Activated CD8-positive, alpha-beta T cell treated with anti-CD3 and anti-CD28 coated beads for 36 hours (primary cell): Measurements from ENCODE around the gene LRRC8D. TPM values are rescaled to one million over a fixed set of nuclear protein-coding genes. Genes with fewer than 3 reads are reported as not detected.

Experiments used
- ATAC-seq: fragments of 200-7000 bp; cut with Tn5 transposase; one replicate; pipeline ENCODE4 v1.10.0; 2021; ENCODE audit warnings: mild to moderate bottlenecking, moderate library complexity
- CTCF ChIA-PET: fragments of 350-600 bp; sonication (Branson Sonifier 250); formaldehyde crosslinking; loops from one replicate; lab custom pipeline; 2021; ENCODE audit warnings: antibody characterized with exemption; lab: Charles Lee
- POLR2A ChIA-PET: fragments of 350-600 bp; sonication (Branson Sonifier 250); formaldehyde crosslinking; loops from one replicate; lab custom pipeline; 2021; ENCODE audit warnings: antibody characterized with exemption; lab: Charles Lee
- DNase-seq: peaks from one replicate; pipeline ENCODE4 v3.0.0-alpha.2; 2020
- H3K27ac Mint-ChIP-seq: one replicate; pipeline ENCODE4 v1.8.0; 2021; ENCODE audit warnings: mild to moderate bottlenecking, mixed read lengths
- H3K27me3 Mint-ChIP-seq: one replicate; pipeline ENCODE4 v1.8.0; 2021; ENCODE audit warnings: mixed read lengths
- H3K36me3 Mint-ChIP-seq: one replicate; pipeline ENCODE4 v1.8.0; 2021; ENCODE audit warnings: low read depth, mixed read lengths
- H3K4me1 Mint-ChIP-seq: one replicate; pipeline ENCODE4 v1.8.0; 2021; ENCODE audit warnings: low read depth, mixed read lengths
- H3K4me3 Mint-ChIP-seq: one replicate; pipeline ENCODE4 v1.8.0; 2021; ENCODE audit warnings: mild to moderate bottlenecking, moderate library complexity, mixed read lengths
- H3K9me3 Mint-ChIP-seq: one replicate; pipeline ENCODE4 v1.8.0; 2021; ENCODE audit warnings: mixed read lengths
- CTCF ChIP-seq: fragments of 200-600 bp; IDR thresholded peaks from one replicate; pipeline ENCODE4 v1.8.0; 2022; ENCODE audit warnings: antibody characterized with exemption, mild to moderate bottlenecking
- intact Hi-C: fragments of 100-400 bp; cut with micrococcal nuclease; formaldehyde crosslinking; loops from one replicate; pipeline ENCODE4 v1.10.0; 2022
- total RNA-seq, 2 experiments: library from RNA; stranded (reverse); gene quantifications; one replicate each; pipeline ENCODE4 v1.2.3, GENCODE V29; 2021

LRRC8D gene
- total RNA-seq, 2 experiments from 2014 or later = 26.3 to 27.5 TPM

- H3K36me3 Mint-ChIP-seq = peaks cover 35% of the 10 kb centered on the region
- intact Hi-C loops = loop anchor here (10.0 kb wide), 2 partner anchors 59 to 149 kb away; no protein-coding TSS in a partner anchor
- H3K4me1 Mint-ChIP-seq = peaks cover 54% of the 10 kb centered on the region
- peak overlapping the region; percentile 96 for H3K27ac Mint-ChIP-seq
- no peaks in the 10 kb centered on the region for H3K9me3 Mint-ChIP-seq
- peak overlapping the region; percentile 88 for H3K4me3 Mint-ChIP-seq
- peak; percentile 87 for DNase-seq
- ChIA-PET CTCF (interaction anchor here (0.7 to 5.6 kb wide), 36 partner anchors 8 to 374 kb away, joined by 3 to 31 read pairs (median 4); partner anchors contain the start of gene LRRC8D), POLR2A (interaction anchor here (0.5 to 2.2 kb wide), 25 partner anchors 8 to 240 kb away, joined by 3 to 21 read pairs (median 3); partner anchors contain the start of genes LRRC8C and LRRC8D)
- TF ChIP-seq CTCF = peak; percentile 88
- H3K27me3 Mint-ChIP-seq = no peaks in the 10 kb centered on the region
- ATAC-seq = peak; percentile 84
These were observed 22.7 kb downstream of the LRRC8D start for GRCh38 chr1:89843273-89844130.

GRCh38 chr1:89844241-89844807 is 23.5 kb downstream of the LRRC8D start:
- DNase-seq (peak; percentile 62), ATAC-seq (peak; percentile 16)
- H3K27ac Mint-ChIP-seq = peak overlapping the region; percentile 96
- peaks cover 58% of the 10 kb centered on the region for H3K4me1 Mint-ChIP-seq
- TF ChIP-seq CTCF = no peak
- H3K4me3 Mint-ChIP-seq = peak overlapping the region; percentile 88
- H3K36me3 Mint-ChIP-seq = peaks cover 42% of the 10 kb centered on the region
- H3K9me3 Mint-ChIP-seq = no peaks in the 10 kb centered on the region
- CTCF ChIA-PET = interaction anchor here (0.8 to 5.6 kb wide), 15 partner anchors 9 to 198 kb away, joined by 3 to 31 read pairs (median 4); partner anchors contain the start of gene LRRC8D
- intact Hi-C loops = loop anchor here (10.0 kb wide), 2 partner anchors 60 to 150 kb away; no protein-coding TSS in a partner anchor
- POLR2A ChIA-PET = interaction anchor here (0.5 to 2.2 kb wide), 15 partner anchors 8 to 212 kb away, joined by 3 to 21 read pairs (median 6); partner anchors contain the start of genes LRRC8C and LRRC8D
- H3K27me3 Mint-ChIP-seq = no peaks in the 10 kb centered on the region

GRCh38 chr1:89844860-89845259 is 24.0 kb downstream of the LRRC8D start:
- H3K36me3 Mint-ChIP-seq = peaks cover 44% of the 10 kb centered on the region
- no peaks in the 10 kb centered on the region for H3K9me3 Mint-ChIP-seq
- intact Hi-C loops = loop anchor here (10.0 kb wide), 2 partner anchors 60 to 150 kb away; no protein-coding TSS in a partner anchor
- ChIA-PET POLR2A (interaction anchor here (1.9 kb wide), 1 partner anchor 9 kb away, joined by 6 read pairs; no protein-coding TSS in a partner anchor), CTCF (interaction anchor here (5.6 kb wide), 1 partner anchor 24 kb away, joined by 31 read pairs; the partner anchor contains the start of gene LRRC8D)
- no peak for TF ChIP-seq CTCF
- peaks cover 59% of the 10 kb centered on the region for H3K4me1 Mint-ChIP-seq
- peak; percentile 38 for ATAC-seq
- peak overlapping the region; percentile 88 for H3K4me3 Mint-ChIP-seq
- no peaks in the 10 kb centered on the region for H3K27me3 Mint-ChIP-seq
- H3K27ac Mint-ChIP-seq = peak overlapping the region; percentile 96
- DNase-seq = peak; percentile 56

- Mint-ChIP-seq H3K27me3 (no peaks in the 10 kb centered on the region), H3K4me1 (peaks cover 63% of the 10 kb centered on the region), H3K27ac (peak overlapping the region; percentile 96), H3K9me3 (no peaks in the 10 kb centered on the region), H3K36me3 (peaks cover 54% of the 10 kb centered on the region), H3K4me3 (peak overlapping the region; percentile 88)
- intact Hi-C loops = loop anchor here (10.0 kb wide), 2 partner anchors 62 to 152 kb away; no protein-coding TSS in a partner anchor
- ChIA-PET CTCF (interaction anchor here (2.9 kb wide), 1 partner anchor 140 kb away, joined by 10 read pairs; no protein-coding TSS in a partner anchor), POLR2A (interaction anchor here (0.7 to 1.8 kb wide), 5 partner anchors 12 to 146 kb away, joined by 3 to 5 read pairs (median 4); no protein-coding TSS in a partner anchor)
- no peak for DNase-seq
- ATAC-seq = no peak
- TF ChIP-seq CTCF = no peak
These were observed 26.4 kb downstream of the LRRC8D start for GRCh38 chr1:89847191-89847729.
